ENCODE results near the gene SBK3.
"Not testable (repeated sequence)": the region's sequence is repeated elsewhere in the genome, so short reads cannot be mapped to it uniquely, and the experiment has no call there.

DNA sequence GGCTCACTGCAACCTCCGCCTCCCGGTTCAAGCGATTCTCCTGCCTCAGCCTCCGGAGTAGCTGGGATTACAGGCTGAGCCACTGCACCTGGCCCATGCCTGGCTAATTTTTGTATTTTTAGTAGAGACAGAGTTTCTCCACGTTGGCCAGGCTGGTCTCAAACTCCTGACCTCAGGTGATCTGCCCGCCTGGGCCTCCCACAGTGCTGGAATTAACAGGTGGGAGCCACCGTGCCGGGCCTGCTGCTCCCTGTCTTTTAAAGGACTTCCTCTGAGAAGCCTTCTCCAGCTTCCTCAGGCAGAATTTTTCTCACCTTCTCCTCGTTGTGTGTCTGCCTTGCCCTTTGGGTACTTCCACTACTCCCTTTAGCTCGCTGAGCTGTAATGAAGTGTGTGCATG lies 48.5 kb downstream of the SBK3 start:
- TF ChIP-seq CTCF, POLR2A, POLR2AphosphoS5 (IDR thresholded peaks at IDR 0.05): not testable (repeated sequence)

All from gastroesophageal sphincter (tissue), 3 donors.